Endothelial cell of umbilical vein (primary cell): ENCODE data around the gene LAMA4. TPM values are rescaled to one million over a fixed set of nuclear protein-coding genes. Genes with fewer than 3 reads are reported as not detected.

Source experiments
- BruUV-seq: library from RNA; stranded (reverse); fragments of 400-500 nt; replicated peaks from 2 replicates; lab custom pipeline; 2021; lab: Mats Ljungman, UMichigan
- CTCF ChIA-PET: fragments of 300-600, 350-600 bp; sonication (Branson Sonifier 250); formaldehyde crosslinking; loops from one replicate; lab custom pipeline; 2021; ENCODE audit warnings: antibody characterized with exemption, inconsistent platforms; lab: Charles Lee
- POLR2A ChIA-PET: fragments of 300-600, 350-600 bp; sonication (Branson Sonifier 250); formaldehyde crosslinking; loops from one replicate; lab custom pipeline; 2021; ENCODE audit warnings: antibody characterized with exemption, inconsistent platforms; lab: Charles Lee
- DNase-seq: peaks from one replicate; pipeline ENCODE4 v3.0.0-alpha.2; 2011; ENCODE audit warnings: low read depth, low spot score
- FAIRE-seq: peaks from 2 replicates; lab custom pipeline; 2011; peaks lifted over from hg19 to GRCh38; lab: Jason Lieb, UNC
- H2AFZ ChIP-seq: 2 replicates; pipeline ENCODE4 v1.6.0; 2012; ENCODE audit warnings: low read depth, low read length, control low read depth, inconsistent platforms
- H3K27ac ChIP-seq: 2 replicates; pipeline ENCODE4 v1.5.1; 2011; ENCODE audit warnings: low read depth, mild to moderate bottlenecking, control low read depth, low read length, moderate library complexity; ENCODE audit not compliant: insufficient read depth
- H3K27me3 ChIP-seq, 2 experiments: 2 replicates each; pipeline versions ENCODE4 v1.6.0 to v1.6.1; 2011; ENCODE audit warnings: low read length in 2 of 2, mixed read lengths in 1 of 2; ENCODE audit not compliant: control insufficient read depth in 2 of 2, insufficient read depth in 2 of 2
- H3K36me3 ChIP-seq, 2 experiments: 2 replicates in 1 of 2; 3 replicates in 1 of 2; pipeline ENCODE4 v1.5.1; 2011; ENCODE audit warnings: low read length in 2 of 2, mild to moderate bottlenecking in 1 of 2, moderate library complexity in 1 of 2; ENCODE audit not compliant: control insufficient read depth in 2 of 2, insufficient read depth in 2 of 2; ENCODE audit errors: extremely low read depth in 1 of 2
- H3K4me1 ChIP-seq: 3 replicates; pipeline ENCODE4 v1.5.1; 2011; ENCODE audit warnings: mild to moderate bottlenecking, low read length; ENCODE audit not compliant: control insufficient read depth, insufficient read depth; ENCODE audit errors: extremely low read depth
- H3K4me2 ChIP-seq: 2 replicates; pipeline ENCODE4 v1.6.1; 2011; ENCODE audit warnings: low read length, control low read depth, mixed read lengths; ENCODE audit not compliant: insufficient read depth
- H3K4me3 ChIP-seq, 3 experiments: fragments of 200-600 bp in 1 of 3; sonication (generic), shearing (Covaris generic) in 1 of 3; replicated peaks in 1 of 3; 2 replicates each; pipeline ENCODE4 v1.5.1; 2011 to 2016; ENCODE audit warnings: control low read depth in 3 of 3, low read length in 3 of 3, mild to moderate bottlenecking in 2 of 3, inconsistent platforms in 1 of 3, low read depth in 1 of 3, moderate library complexity in 1 of 3; ENCODE audit not compliant: insufficient read depth in 1 of 3
- H3K79me2 ChIP-seq: 2 replicates; pipeline ENCODE4 v1.6.0; 2012; ENCODE audit warnings: low read length, inconsistent platforms; ENCODE audit not compliant: control insufficient read depth, insufficient read depth
- H3K9ac ChIP-seq: replicated peaks from 2 replicates; pipeline ENCODE3; 2011; ENCODE audit warnings: low read length, control low read depth; ENCODE audit not compliant: insufficient read depth; ENCODE audit errors: extremely low read depth
- H3K9me1 ChIP-seq: replicated peaks from 3 replicates; pipeline ENCODE4 v1.6.0; 2011; ENCODE audit warnings: mild to moderate bottlenecking, low read length; ENCODE audit not compliant: control insufficient read depth, insufficient read depth; ENCODE audit errors: extremely low read depth
- H3K9me3 ChIP-seq: replicated peaks from 2 replicates; pipeline ENCODE4 v1.5.1; 2012; ENCODE audit warnings: low read length, inconsistent platforms; ENCODE audit not compliant: control insufficient read depth, insufficient read depth
- H4K20me1 ChIP-seq: replicated peaks from 2 replicates; pipeline ENCODE3; 2011; ENCODE audit warnings: mild to moderate bottlenecking, low read length; ENCODE audit not compliant: control insufficient read depth, insufficient read depth; ENCODE audit errors: extremely low read depth
- CTCF ChIP-seq, 2 donors: IDR thresholded peaks; 1 replicate in 1 of 2; 2 replicates in 1 of 2; pipeline ENCODE4 v1.5.1; 2011; ENCODE audit warnings: low read length in 2 of 2, mild to moderate bottlenecking in 2 of 2, moderate library complexity in 2 of 2, control low read depth in 1 of 2, inconsistent platforms in 1 of 2, low read depth in 1 of 2; ENCODE audit not compliant: insufficient read depth in 1 of 2; ENCODE audit errors: extremely low read depth in 1 of 2
- EZH2 ChIP-seq: IDR thresholded peaks from 2 replicates; pipeline ENCODE4 v1.6.1; 2012; ENCODE audit warnings: borderline replicate concordance, low read depth, mild to moderate bottlenecking, moderate library complexity, low read length, inconsistent platforms; ENCODE audit not compliant: severe bottlenecking
- FOS ChIP-seq: IDR thresholded peaks from 2 replicates; pipeline ENCODE4 v1.6.1; 2011; ENCODE audit warnings: mild to moderate bottlenecking, low read length, moderate library complexity, borderline replicate concordance; ENCODE audit not compliant: insufficient read depth
- GATA2 ChIP-seq: IDR thresholded peaks from 2 replicates; pipeline ENCODE4 v1.7.0; 2011; ENCODE audit warnings: low read depth, mild to moderate bottlenecking, moderate library complexity, mixed read lengths, low read length; ENCODE audit not compliant: insufficient read length, insufficient read depth
- JUN ChIP-seq: IDR thresholded peaks from 2 replicates; pipeline ENCODE4 v1.6.1; 2011; ENCODE audit warnings: borderline replicate concordance, low read depth; ENCODE audit not compliant: insufficient read length, insufficient read depth
- MYC ChIP-seq: IDR thresholded peaks from one replicate; pipeline ENCODE4 v1.6.1; 2011; ENCODE audit warnings: mild to moderate bottlenecking, low read depth, low read length
- POLR2A ChIP-seq: IDR thresholded peaks from 2 replicates; pipeline ENCODE4 v1.6.1; 2012; ENCODE audit warnings: low read depth, mild to moderate bottlenecking, control low read depth, low read length
- POLR2AphosphoS5 ChIP-seq: IDR thresholded peaks from 2 replicates; pipeline ENCODE4 v1.6.1; 2012; ENCODE audit warnings: low read depth, mild to moderate bottlenecking, control low read depth, low read length, moderate library complexity; ENCODE audit not compliant: insufficient read depth
- dilution Hi-C: fragments of 300-500 bp; cut with MboI; formaldehyde crosslinking; loops from one replicate; pipeline ENCODE4 v1.15.0; 2019; ENCODE audit warnings: low sequenced_read_pairs; ENCODE audit not compliant: extremely low pct_ligation_motif_present
- intact Hi-C: fragments of 100-400 bp; cut with micrococcal nuclease; formaldehyde crosslinking; loops from one replicate; pipeline ENCODE4 v1.10.0; 2022
- polyA plus RNA-seq, 4 experiments: library from polyadenylated mRNA; depleted of rRNA in 3 of 4; stranded (reverse) in 3 of 4; unstranded in 1 of 4; fragments of >200 nt; gene quantifications; 2 replicates each; pipeline versions ENCODE4 v1.2.1 to v1.2.3, GENCODE V29; 2011 to 2012; ENCODE audit warnings: missing spikeins in 1 of 4
- total RNA-seq: library from RNA; stranded (reverse); gene quantifications from 2 replicates; pipeline ENCODE4 v1.2.3, GENCODE V29; 2021
- TF ChIP-seq, protein P1 (sequence below): IDR thresholded peaks from 2 replicates; pipeline ENCODE4 v1.6.1; 2011; ENCODE audit not compliant: insufficient read depth, insufficient read length

The LAMA4 gene
- total and polyA plus RNA-seq, 2 donors (not counting 3 experiments of a cell fraction or from before 2014, with no cell fraction given): 384 to 629 TPM

DNA sequence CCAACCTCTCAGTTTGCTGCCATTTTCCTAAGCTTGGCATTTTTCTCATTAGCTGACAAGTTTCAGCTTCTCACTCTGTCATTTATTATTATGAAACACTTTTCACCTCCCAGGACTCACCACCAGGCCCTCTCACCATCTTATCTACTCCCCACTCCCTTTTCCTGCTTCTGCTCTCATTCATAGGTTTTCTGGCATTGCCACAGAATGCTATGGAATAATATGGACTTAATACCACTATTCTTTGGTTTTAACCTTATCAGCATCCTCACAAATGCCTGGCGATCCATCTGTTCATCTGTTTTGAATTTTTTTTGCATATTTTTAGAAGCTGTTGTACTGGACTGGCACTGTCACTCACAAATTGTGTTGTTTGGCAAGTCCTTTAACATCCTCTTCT is 16.4 kb upstream of the LAMA4 start:
- no peak overlapping the region for H2AFZ ChIP-seq
- intact Hi-C loops (no loop called here), dilution Hi-C loops (no loop called here)
- TF ChIP-seq FOS: no peak
- TF ChIP-seq GATA2: no peak
- no peak for TF ChIP-seq MYC
- TF ChIP-seq EZH2: no peak
- no peak for TF ChIP-seq POLR2AphosphoS5
- TF ChIP-seq, protein P1, sequence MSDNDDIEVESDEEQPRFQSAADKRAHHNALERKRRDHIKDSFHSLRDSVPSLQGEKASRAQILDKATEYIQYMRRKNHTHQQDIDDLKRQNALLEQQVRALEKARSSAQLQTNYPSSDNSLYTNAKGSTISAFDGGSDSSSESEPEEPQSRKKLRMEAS: no peak
- no peak for TF ChIP-seq POLR2A
- no peak for TF ChIP-seq CTCF (IDR thresholded peaks at IDR 0.05; ENCODE audit: extremely low read depth in 1 of 2, insufficient read depth in 1 of 2, low read depth in 1 of 2, low read length in 2 of 2)
- TF ChIP-seq JUN: no peak
- no peak overlapping the region for H3K27ac ChIP-seq
- H3K27me3 ChIP-seq: peaks cover 0 to 2% of the 10 kb centered on the region in 2 experiments
- H3K4me2 ChIP-seq: no peak overlapping the region
- no peaks in the 10 kb centered on the region for H4K20me1 ChIP-seq
- H3K9ac ChIP-seq: no peak overlapping the region
- H3K4me3 ChIP-seq: no peak overlapping the region
- BruUV-seq: no TSS peak
- H3K36me3 ChIP-seq: no peaks in the 10 kb centered on the region
- no peaks in the 10 kb centered on the region for H3K9me3 ChIP-seq
- ChIA-PET CTCF (interaction anchor here (1.4 to 5.4 kb wide), 8 partner anchors 11 to 95 kb away, joined by 3 to 83 read pairs (median 16); partner anchors contain the start of gene LAMA4), POLR2A (no interaction called here)
- H3K4me1 ChIP-seq: peaks cover 14% of the 10 kb centered on the region
- no peaks in the 10 kb centered on the region for H3K79me2 ChIP-seq
- FAIRE-seq: no peak
- H3K9me1 ChIP-seq: no peaks in the 10 kb centered on the region
- DNase-seq: no peak
